ENCODE measurements around the gene PRKAG1. TPM values are rescaled to one million over a fixed set of nuclear protein-coding genes. Genes with fewer than 3 reads are reported as not detected.

PRKAG1 gene
- polyA plus RNA-seq, 1 experiment, result 94.1 TPM

- TF ChIP-seq CTCF (IDR thresholded peaks at IDR 0.05; ENCODE audit: insufficient read depth, low read depth, low read length), result no peak
- DNase-seq (ENCODE audit: low read depth), result no peak
- POLR2A ChIA-PET, result no interaction called here
- Histone ChIP-seq H3K36me3 (ENCODE audit: control insufficient read depth, insufficient read depth, low read length) (peaks cover 17% of the 10 kb centered on the region), H3K4me3 (ENCODE audit: low read depth, low read length) (peak overlapping the region; percentile 88), H3K27me3 (ENCODE audit: control insufficient read depth, insufficient read depth, low read length) (no peaks in the 10 kb centered on the region)
- CTCF ChIA-PET, result interaction anchor here (0.7 to 2.7 kb wide), 8 partner anchors 10 to 131 kb away, joined by 3 to 12 read pairs (median 4); partner anchors contain the start of genes TUBA1A and TUBA1B
Observed at GRCh38 chr12:49057888-49058287, 39.3 kb upstream of the PRKAG1 start.

GRCh38 chr12:49055978-49056754, 37.6 kb upstream of the PRKAG1 start:
- Histone ChIP-seq H3K36me3 (ENCODE audit: control insufficient read depth, insufficient read depth, low read length) (peaks cover 29% of the 10 kb centered on the region), H3K4me3 (ENCODE audit: low read depth, low read length) (peak overlapping the region; percentile 88; the same call in 1 of the 2 replicates), H3K27me3 (ENCODE audit: control insufficient read depth, insufficient read depth, low read length) (no peaks in the 10 kb centered on the region)
- DNase-seq (ENCODE audit: low read depth), result peak; percentile 41
- POLR2A ChIA-PET, result interaction anchor here (0.5 kb wide), 1 partner anchor 167 kb away, joined by 3 read pairs; no protein-coding TSS in a partner anchor
- no peak for TF ChIP-seq CTCF (IDR thresholded peaks at IDR 0.05; ENCODE audit: insufficient read depth, low read depth, low read length)
- CTCF ChIA-PET, result interaction anchor here (0.6 to 1.5 kb wide), 6 partner anchors 8 to 75 kb away, joined by 3 to 9 read pairs (median 4); partner anchors contain the start of gene TUBA1B

- ChIA-PET POLR2A (no interaction called here), CTCF (interaction anchor here (0.7 to 1.5 kb wide), 5 partner anchors 9 to 76 kb away, joined by 3 to 9 read pairs (median 6); partner anchors contain the start of gene TUBA1B)
- TF ChIP-seq CTCF (IDR thresholded peaks at IDR 0.05; ENCODE audit: insufficient read depth, low read depth, low read length), result no peak
- no peak for DNase-seq (ENCODE audit: low read depth)
- H3K4me3 ChIP-seq (ENCODE audit: low read depth, low read length), result no peak overlapping the region
- no peaks in the 10 kb centered on the region for H3K27me3 ChIP-seq (ENCODE audit: control insufficient read depth, insufficient read depth, low read length)
- peaks cover 39% of the 10 kb centered on the region for H3K36me3 ChIP-seq (ENCODE audit: control insufficient read depth, insufficient read depth, low read length)
Observed at GRCh38 chr12:49055092-49055491, 36.5 kb upstream of the PRKAG1 start.

- CTCF ChIA-PET, result interaction anchor here (0.7 kb wide), 1 partner anchor 66 kb away, joined by 4 read pairs; no protein-coding TSS in a partner anchor
- no peak for DNase-seq (ENCODE audit: low read depth)
- H3K36me3 ChIP-seq (ENCODE audit: control insufficient read depth, insufficient read depth, low read length), result peaks cover 44% of the 10 kb centered on the region
Observed at GRCh38 chr12:49054524-49054923, 35.9 kb upstream of the PRKAG1 start.

More at GRCh38 chr12:49054524-49054923, 35.9 kb upstream of the PRKAG1 start:
- TF ChIP-seq CTCF (IDR thresholded peaks at IDR 0.05; ENCODE audit: insufficient read depth, low read depth, low read length), result no peak
- POLR2A ChIA-PET, result no interaction called here
- Histone ChIP-seq H3K4me3 (ENCODE audit: low read depth, low read length) (no peak overlapping the region), H3K27me3 (ENCODE audit: control insufficient read depth, insufficient read depth, low read length) (no peaks in the 10 kb centered on the region)
